A549 (cell line): Measurements from ENCODE around the gene MAPK9. TPM values are rescaled to one million over a fixed set of nuclear protein-coding genes. Genes with fewer than 3 reads are reported as not detected.

ENCODE experiments used
- ATAC-seq, 2 experiments: fragments of 200-7000 bp in 1 of 2; fragments of >200 bp in 1 of 2; cut with Nextera tagmentation in 1 of 2; cut with Tn5 transposase in 1 of 2; 3 replicates each; pipeline versions ENCODE4 v1.8.0 to v1.9.1; 2018 to 2020; ENCODE audit warnings: mild to moderate bottlenecking in 1 of 2, moderate library complexity in 1 of 2
- CTCF ChIA-PET: fragments of 300-600 bp; sonication (Branson Sonifier 250); formaldehyde crosslinking; extraction: SDS; loops from one replicate; lab custom pipeline; 2021; ENCODE audit warnings: antibody characterized with exemption, inconsistent platforms; lab: Yijun Ruan, JAX
- POLR2A ChIA-PET: fragments of 350-600 bp; formaldehyde crosslinking; extraction: SDS; loops from one replicate; lab custom pipeline; 2021; ENCODE audit warnings: antibody characterized with exemption, inconsistent platforms; lab: Yijun Ruan, JAX
- DNase-seq, 2 experiments: peaks; one replicate each; pipeline versions ENCODE4 v3.0.0 to v3.0.0-alpha.2; 2011 to 2016; ENCODE audit warnings: low read depth in 1 of 2, low spot score in 1 of 2
- FAIRE-seq: peaks from 2 replicates; lab custom pipeline; 2011; peaks lifted over from hg19 to GRCh38; lab: Jason Lieb, UNC
- H3K27ac ChIP-seq, 2 experiments: fragments of >200 bp; sonication (Bioruptor Twin); formaldehyde crosslinking; 3 replicates each; pipeline ENCODE4 v1.5.1; 2016 to 2017
- H3K4me1 ChIP-seq: fragments of >200 bp; sonication (Bioruptor Twin); formaldehyde crosslinking; 3 replicates; pipeline ENCODE4 v1.6.1; 2016
- H3K4me2 ChIP-seq: fragments of >200 bp; sonication (Bioruptor Twin); formaldehyde crosslinking; 3 replicates; pipeline ENCODE4 v1.6.1; 2016
- H3K4me3 ChIP-seq: fragments of >200 bp; sonication (Bioruptor Twin); formaldehyde crosslinking; 3 replicates; pipeline ENCODE4 v1.5.1; 2016
- H3K9me3 ChIP-seq: fragments of >200 bp; sonication (Bioruptor Twin); formaldehyde crosslinking; 3 replicates; pipeline ENCODE4 v1.6.1; 2016
- CBX2 ChIP-seq: fragments of 200-600 bp; sonication (generic); IDR thresholded peaks from 2 replicates; pipeline ENCODE4 v1.6.1; 2016; ENCODE audit warnings: low read depth, mild to moderate bottlenecking, borderline replicate concordance
- CBX8 ChIP-seq: fragments of 200-600 bp; sonication (generic); IDR thresholded peaks from 2 replicates; pipeline ENCODE4 v1.6.1; 2016
- CHD2 ChIP-seq: fragments of 150-350 bp; IDR thresholded peaks from 2 replicates; pipeline ENCODE4 v1.6.1; 2014; ENCODE audit warnings: low read length; ENCODE audit not compliant: partially characterized antibody
- EHMT2 ChIP-seq: fragments of 200-600 bp; sonication (generic); IDR thresholded peaks from 2 replicates; pipeline ENCODE4 v1.6.1; 2016; ENCODE audit warnings: antibody characterized with exemption, low read depth, mild to moderate bottlenecking, moderate library complexity
- FOSB ChIP-seq: fragments of 250-450 bp; sonication (Bioruptor Pico); IDR thresholded peaks from 2 replicates; pipeline ENCODE4 v1.5.0; 2020; ENCODE audit warnings: mild to moderate bottlenecking, moderate library complexity
- FOXS1 ChIP-seq: fragments of 250-450 bp; sonication (Bioruptor Pico); IDR thresholded peaks from 2 replicates; pipeline ENCODE4 v1.5.0; 2020; ENCODE audit warnings: mild to moderate bottlenecking, moderate library complexity
- GATA3 ChIP-seq: IDR thresholded peaks from 2 replicates; pipeline ENCODE4 v1.6.1; 2012; ENCODE audit warnings: borderline replicate concordance
- HOXB5 ChIP-seq: fragments of 250-450 bp; sonication (Bioruptor Pico); IDR thresholded peaks from 2 replicates; pipeline ENCODE4 v1.5.0; 2020; ENCODE audit warnings: mild to moderate bottlenecking, moderate library complexity
- JUNB ChIP-seq: fragments of >200 bp; sonication (Bioruptor Twin); formaldehyde crosslinking; IDR thresholded peaks from 2 replicates; pipeline ENCODE4 v1.6.1; 2016
- KDM1A ChIP-seq: fragments of 200-600 bp; sonication (generic); IDR thresholded peaks from 2 replicates; pipeline ENCODE4 v1.6.1; 2016; ENCODE audit warnings: low read depth, mild to moderate bottlenecking
- MYC ChIP-seq: IDR thresholded peaks from 2 replicates; pipeline ENCODE4 v1.6.1; 2012; ENCODE audit warnings: mild to moderate bottlenecking, inconsistent platforms, low read length, improper control_type of control experiment, borderline replicate concordance
- NFE2L2 ChIP-seq: fragments of 150-350 bp; conservative IDR thresholded peaks from 2 replicates; pipeline ENCODE4 v1.6.1; 2014; ENCODE audit warnings: low read length
- NR3C1 ChIP-seq: fragments of >200 bp; sonication (Bioruptor Twin); formaldehyde crosslinking; IDR thresholded peaks from 3 replicates; pipeline ENCODE4 v1.6.1; 2017
- RARB ChIP-seq: fragments of 250-450 bp; sonication (Bioruptor Pico); IDR thresholded peaks from 2 replicates; pipeline ENCODE4 v1.8.0; 2021; ENCODE audit warnings: mild to moderate bottlenecking, moderate library complexity
- RFX5 ChIP-seq: fragments of 450-650 bp; IDR thresholded peaks from 2 replicates; pipeline ENCODE4 v1.7.1; 2014; ENCODE audit warnings: antibody characterized with exemption, mild to moderate bottlenecking, moderate library complexity
- RNF2 ChIP-seq: fragments of 200-600 bp; sonication (generic); IDR thresholded peaks from 2 replicates; pipeline ENCODE4 v1.6.1; 2016; ENCODE audit warnings: low read depth, mild to moderate bottlenecking, antibody characterized with exemption, moderate library complexity, borderline replicate concordance
- WGBS: methylation state at CpG from one replicate; pipeline ENCODE4 v1.1.6; 2017; ENCODE audit errors: missing lambda C conversion rate; 5-methylcytosine and 5-hydroxymethylcytosine counted together
- polyA plus RNA-seq, 4 experiments: library from polyadenylated mRNA; depleted of rRNA in 3 of 4; stranded (reverse); fragments of >200 nt; fragmentation: RNase III in 1 of 4; extraction: RNeasy Plus Mini Kit Qiagen cat#74134 plus additional on column Dnase treatment in 1 of 4; gene quantifications; 2 replicates in 3 of 4; 3 replicates in 1 of 4; pipeline ENCODE4 v1.2.3, GENCODE V29; 2011 to 2017
- TF ChIP-seq, protein P1 (sequence below): IDR thresholded peaks from 2 replicates; pipeline ENCODE4 v1.6.1; 2012
- TF ChIP-seq, protein P2 (sequence below): fragments of 450-650 bp; IDR thresholded peaks from 2 replicates; pipeline ENCODE4 v1.6.1; 2014; ENCODE audit warnings: antibody characterized with exemption
- TF ChIP-seq, protein P3 (sequence below): fragments of >200 bp; sonication (Bioruptor Twin); formaldehyde crosslinking; IDR thresholded peaks from 3 replicates; pipeline ENCODE4 v1.6.1; 2016
- TF ChIP-seq, protein P4 (sequence below): fragments of >200 bp; sonication (Bioruptor Twin); formaldehyde crosslinking; IDR thresholded peaks from 2 replicates; pipeline ENCODE4 v1.6.1; 2016

MAPK9 gene
- polyA plus RNA-seq, 2 of the 4 experiments (the other 2 are of a cell fraction), result 36.6 to 66.9 TPM

DNA sequence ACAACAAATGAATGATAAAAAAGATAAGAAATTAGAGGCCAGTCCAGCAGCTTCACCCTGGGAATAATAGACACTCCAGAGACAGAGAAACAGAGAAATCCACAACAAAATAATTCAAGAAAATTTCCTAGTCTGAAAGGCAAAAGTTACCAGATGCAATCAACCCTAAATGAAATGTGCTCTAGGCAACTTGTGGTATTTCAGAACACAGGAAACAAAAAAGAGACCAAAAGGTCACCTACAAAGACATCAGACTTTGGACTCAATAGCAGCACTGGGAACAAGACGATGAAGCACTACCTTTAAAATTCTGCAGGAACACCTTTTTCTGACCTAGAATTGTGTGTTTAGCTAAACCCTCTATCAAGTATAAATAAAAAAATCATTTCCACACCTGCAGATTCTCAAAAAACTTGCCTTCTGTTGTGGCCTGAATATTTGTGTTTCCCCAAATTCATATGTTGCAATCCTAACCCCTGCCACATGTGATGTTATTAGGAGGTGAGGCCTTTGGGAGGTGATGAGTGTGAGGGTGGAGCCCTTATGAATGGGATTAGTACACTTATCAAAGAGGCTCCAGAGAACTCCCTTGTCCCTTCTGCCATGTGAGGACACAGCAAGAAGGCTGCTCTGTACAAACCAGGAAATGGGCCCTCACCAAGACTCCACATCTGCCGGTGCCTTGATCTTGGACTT is 5.9 kb upstream of the MAPK9 start:
- Histone ChIP-seq H3K4me3 (no peak overlapping the region), H3K9me3 (no peaks in the 10 kb centered on the region), H3K27ac (no peak overlapping the region), H3K4me2 (no peak overlapping the region)
- CTCF ChIA-PET, result interaction anchor here (0.7 to 10.6 kb wide), 5 partner anchors 11 to 177 kb away, joined by 3 to 344 read pairs (median 6); no protein-coding TSS in a partner anchor
- FAIRE-seq, result no peak
- DNase-seq, result no peak
- POLR2A ChIA-PET, result no interaction called here
- TF ChIP-seq NFE2L2, result no peak
- TF ChIP-seq, protein P1, sequence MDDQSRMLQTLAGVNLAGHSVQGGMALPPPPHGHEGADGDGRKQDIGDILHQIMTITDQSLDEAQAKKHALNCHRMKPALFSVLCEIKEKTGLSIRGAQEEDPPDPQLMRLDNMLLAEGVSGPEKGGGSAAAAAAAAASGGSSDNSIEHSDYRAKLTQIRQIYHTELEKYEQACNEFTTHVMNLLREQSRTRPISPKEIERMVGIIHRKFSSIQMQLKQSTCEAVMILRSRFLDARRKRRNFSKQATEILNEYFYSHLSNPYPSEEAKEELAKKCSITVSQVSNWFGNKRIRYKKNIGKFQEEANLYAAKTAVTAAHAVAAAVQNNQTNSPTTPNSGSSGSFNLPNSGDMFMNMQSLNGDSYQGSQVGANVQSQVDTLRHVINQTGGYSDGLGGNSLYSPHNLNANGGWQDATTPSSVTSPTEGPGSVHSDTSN, result no peak
- no peak for TF ChIP-seq RARB (CRISPR knock-in tag)
- TF ChIP-seq FOSB (CRISPR knock-in tag), result no peak
- no peak for TF ChIP-seq RNF2
- TF ChIP-seq, protein P2, sequence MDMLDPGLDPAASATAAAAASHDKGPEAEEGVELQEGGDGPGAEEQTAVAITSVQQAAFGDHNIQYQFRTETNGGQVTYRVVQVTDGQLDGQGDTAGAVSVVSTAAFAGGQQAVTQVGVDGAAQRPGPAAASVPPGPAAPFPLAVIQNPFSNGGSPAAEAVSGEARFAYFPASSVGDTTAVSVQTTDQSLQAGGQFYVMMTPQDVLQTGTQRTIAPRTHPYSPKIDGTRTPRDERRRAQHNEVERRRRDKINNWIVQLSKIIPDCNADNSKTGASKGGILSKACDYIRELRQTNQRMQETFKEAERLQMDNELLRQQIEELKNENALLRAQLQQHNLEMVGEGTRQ, result no peak
- TF ChIP-seq CBX2, result no peak
- no peak for TF ChIP-seq FOXS1
- no peak for TF ChIP-seq GATA3
- no peak for TF ChIP-seq KDM1A
- TF ChIP-seq MYC, result no peak
- TF ChIP-seq, protein P3, sequence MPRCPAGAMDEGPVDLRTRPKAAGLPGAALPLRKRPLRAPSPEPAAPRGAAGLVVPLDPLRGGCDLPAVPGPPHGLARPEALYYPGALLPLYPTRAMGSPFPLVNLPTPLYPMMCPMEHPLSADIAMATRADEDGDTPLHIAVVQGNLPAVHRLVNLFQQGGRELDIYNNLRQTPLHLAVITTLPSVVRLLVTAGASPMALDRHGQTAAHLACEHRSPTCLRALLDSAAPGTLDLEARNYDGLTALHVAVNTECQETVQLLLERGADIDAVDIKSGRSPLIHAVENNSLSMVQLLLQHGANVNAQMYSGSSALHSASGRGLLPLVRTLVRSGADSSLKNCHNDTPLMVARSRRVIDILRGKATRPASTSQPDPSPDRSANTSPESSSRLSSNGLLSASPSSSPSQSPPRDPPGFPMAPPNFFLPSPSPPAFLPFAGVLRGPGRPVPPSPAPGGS, result no peak
- no peak for TF ChIP-seq CBX8
- no peak for TF ChIP-seq EHMT2
- no peak for TF ChIP-seq JUNB
- TF ChIP-seq CHD2, result no peak
- no peak for TF ChIP-seq HOXB5 (CRISPR knock-in tag)
- TF ChIP-seq, protein P4, sequence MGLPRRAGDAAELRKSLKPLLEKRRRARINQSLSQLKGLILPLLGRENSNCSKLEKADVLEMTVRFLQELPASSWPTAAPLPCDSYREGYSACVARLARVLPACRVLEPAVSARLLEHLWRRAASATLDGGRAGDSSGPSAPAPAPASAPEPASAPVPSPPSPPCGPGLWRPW, result no peak
- TF ChIP-seq, all 56 proteins: peak for 0
- peaks cover 10% of the 10 kb centered on the region for H3K4me1 ChIP-seq
- ATAC-seq, result no peak
- WGBS, result 94% methylated on average over 2 of the region's 2 CpGs

DNA sequence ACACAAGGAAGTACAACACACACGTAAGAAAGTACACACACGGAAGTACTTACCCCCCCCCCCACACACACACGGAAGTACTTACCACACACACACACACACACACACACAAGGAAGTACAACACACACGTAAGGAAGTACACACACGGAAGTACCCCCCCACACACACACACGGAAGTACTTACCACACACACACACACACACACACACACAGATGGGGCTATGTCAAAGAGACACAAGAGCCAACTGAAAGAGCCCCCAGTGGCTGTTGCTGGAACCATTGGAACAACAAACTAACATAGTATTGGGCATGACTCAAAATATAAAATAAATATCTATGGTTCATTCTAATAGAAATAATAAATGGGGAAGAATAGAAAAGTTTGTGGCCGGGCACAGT is 4.9 kb upstream of the MAPK9 start:
- Histone ChIP-seq H3K4me2 (no peak overlapping the region), H3K4me3 (no peak overlapping the region), H3K4me1 (peaks cover 10% of the 10 kb centered on the region), H3K9me3 (no peaks in the 10 kb centered on the region), H3K27ac (no peak overlapping the region)
- ChIA-PET POLR2A (no interaction called here), CTCF (interaction anchor here (0.9 to 10.6 kb wide), 6 partner anchors 19 to 310 kb away, joined by 5 to 344 read pairs (median 52); no protein-coding TSS in a partner anchor)
- ATAC-seq (no peak), DNase-seq (peak in 1 of 2 experiments; percentile 35), FAIRE-seq (no peak)
- TF ChIP-seq NR3C1 (no peak), RFX5 (no peak)
- 87% methylated on average over 4 of the region's 7 CpGs for WGBS
